GM20431 (cell line): ENCODE measurements around the gene NTRK3.
"Not testable (repeated sequence)": the region's sequence is repeated elsewhere in the genome, so short reads cannot be mapped to it uniquely, and the experiment has no call there.

Experiments
- in situ Hi-C: fragments of 300-500 bp; cut with MseI, MboI; formaldehyde crosslinking; loops from one replicate; pipeline ENCODE4 v1.15.0; 2020; ENCODE audit warnings: low sequenced_read_pairs; ENCODE audit not compliant: unreplicated experiment

NTRK3 gene

GRCh38 chr15:88046576-88047129 is 209.9 kb downstream of the NTRK3 start:
- in situ Hi-C loops = no loop called here

GRCh38 chr15:88043396-88043795 is 213.1 kb downstream of the NTRK3 start:
- in situ Hi-C loops = no loop called here

GRCh38 chr15:88042047-88042446 is 214.5 kb downstream of the NTRK3 start:
- in situ Hi-C loops = no loop called here

GRCh38 chr15:88040516-88040915 is 216.0 kb downstream of the NTRK3 start:
- in situ Hi-C loops = no loop called here

- in situ Hi-C loops = no loop called here
Observed at GRCh38 chr15:88038261-88038660, 218.3 kb downstream of the NTRK3 start.

GRCh38 chr15:88036154-88036839 is 220.2 kb downstream of the NTRK3 start:
- in situ Hi-C loops = no loop called here

- in situ Hi-C loops = no loop called here
Observed at GRCh38 chr15:88035381-88035780, 221.2 kb downstream of the NTRK3 start.

- in situ Hi-C loops = not testable (repeated sequence)
Observed at GRCh38 chr15:88033421-88033820, 223.1 kb downstream of the NTRK3 start.

GRCh38 chr15:88032787-88033186 is 223.8 kb downstream of the NTRK3 start:
- in situ Hi-C loops = no loop called here

- in situ Hi-C loops = no loop called here
Observed at GRCh38 chr15:88031461-88031860, 225.1 kb downstream of the NTRK3 start.

- in situ Hi-C loops = no loop called here
Observed at GRCh38 chr15:88029696-88030095, 226.8 kb downstream of the NTRK3 start.

- in situ Hi-C loops = no loop called here
Observed at GRCh38 chr15:88028024-88028423, 228.5 kb downstream of the NTRK3 start.

GRCh38 chr15:88023914-88024313 is 232.6 kb downstream of the NTRK3 start:
- in situ Hi-C loops = no loop called here

- in situ Hi-C loops = no loop called here
Observed at GRCh38 chr15:88022716-88023115, 233.8 kb downstream of the NTRK3 start.

GRCh38 chr15:88021601-88022000 is 234.9 kb downstream of the NTRK3 start:
- in situ Hi-C loops = no loop called here

GRCh38 chr15:88020806-88021205 is 235.7 kb downstream of the NTRK3 start:
- in situ Hi-C loops = no loop called here

GRCh38 chr15:88019656-88020055 is 236.9 kb downstream of the NTRK3 start:
- in situ Hi-C loops = no loop called here

GRCh38 chr15:88018869-88019641 is 237.5 kb downstream of the NTRK3 start:
- in situ Hi-C loops = no loop called here

GRCh38 chr15:88017753-88018152 is 238.8 kb downstream of the NTRK3 start:
- in situ Hi-C loops = no loop called here

GRCh38 chr15:88016406-88016805 is 240.1 kb downstream of the NTRK3 start:
- in situ Hi-C loops = no loop called here

GRCh38 chr15:88015228-88015860 is 241.2 kb downstream of the NTRK3 start:
- in situ Hi-C loops = no loop called here
